Liver (tissue), 9 donors: ENCODE measurements around the gene STYX. TPM values are rescaled to one million over a fixed set of nuclear protein-coding genes. Genes with fewer than 3 reads are reported as not detected.
A peak's percentile ranks its signal among the peaks of the same experiment; 100 is the strongest.
"Not testable (repeated sequence)": the region's sequence is repeated elsewhere in the genome, so short reads cannot be mapped to it uniquely, and the experiment has no call there.

ENCODE experiments used
- DNase-seq: peaks from one replicate; pipeline ENCODE4 v3.0.0-alpha.2; 2017; ENCODE audit warnings: low spot score
- H3K27ac ChIP-seq, 2 donors: one replicate each; pipeline ENCODE4 v1.7.0; 2013; ENCODE audit warnings: inconsistent platforms in 2 of 2, low read length in 2 of 2, control low read depth in 1 of 2, low read depth in 1 of 2, mild to moderate bottlenecking in 1 of 2
- H3K27me3 ChIP-seq, 4 donors: one replicate each; pipeline versions ENCODE4 v1.6.1 to v1.7.0; 2013; ENCODE audit warnings: low read length in 3 of 4, inconsistent platforms in 1 of 4, mild to moderate bottlenecking in 1 of 4, moderate library complexity in 1 of 4; ENCODE audit not compliant: control insufficient read depth in 4 of 4, insufficient read depth in 4 of 4
- H3K36me3 ChIP-seq, 4 donors: one replicate each; pipeline versions ENCODE4 v1.6.1 to v1.7.0; 2013; ENCODE audit warnings: low read length in 3 of 4, mild to moderate bottlenecking in 3 of 4, low read depth in 1 of 4, moderate library complexity in 1 of 4; ENCODE audit not compliant: control insufficient read depth in 4 of 4, insufficient read depth in 3 of 4
- H3K4me1 ChIP-seq, 4 donors: one replicate each; pipeline versions ENCODE4 v1.6.1 to v1.7.0; 2013; ENCODE audit warnings: low read length in 3 of 4, mild to moderate bottlenecking in 3 of 4, moderate library complexity in 1 of 4; ENCODE audit not compliant: control insufficient read depth in 4 of 4, insufficient read depth in 4 of 4
- H3K4me3 ChIP-seq, 3 donors: one replicate each; pipeline versions ENCODE4 v1.6.1 to v1.7.0; 2013; ENCODE audit warnings: low read length in 3 of 3, control low read depth in 1 of 3, low read depth in 1 of 3, mild to moderate bottlenecking in 1 of 3
- H3K9ac ChIP-seq, 2 donors: one replicate each; pipeline ENCODE4 v1.7.0; 2013; ENCODE audit warnings: low read length in 2 of 2, mild to moderate bottlenecking in 2 of 2, moderate library complexity in 2 of 2, control low read depth in 1 of 2, low read depth in 1 of 2
- H3K9me3 ChIP-seq, 4 donors: one replicate each; pipeline versions ENCODE4 v1.6.1 to v1.7.0; 2013; ENCODE audit warnings: low read length in 3 of 4; ENCODE audit not compliant: control insufficient read depth in 4 of 4
- HNF4A ChIP-seq, 2 donors: conservative IDR thresholded peaks; 2 replicates each; pipeline ENCODE4 v1.6.1; 2016; ENCODE audit warnings: antibody characterized with exemption in 2 of 2, mild to moderate bottlenecking in 2 of 2
- HNF4G ChIP-seq: IDR thresholded peaks from 2 replicates; pipeline ENCODE4 v1.6.1; 2016; ENCODE audit warnings: antibody characterized with exemption
- JUND ChIP-seq, 2 donors: IDR thresholded peaks; 2 replicates each; pipeline ENCODE4 v1.6.1; 2016; ENCODE audit warnings: antibody characterized with exemption in 2 of 2
- MAX ChIP-seq: IDR thresholded peaks from 2 replicates; pipeline ENCODE4 v1.6.1; 2016; ENCODE audit warnings: antibody characterized with exemption
- RAD21 ChIP-seq, 2 donors: IDR thresholded peaks; 2 replicates each; pipeline ENCODE4 v1.6.1; 2016; ENCODE audit warnings: antibody characterized with exemption in 2 of 2, mild to moderate bottlenecking in 2 of 2
- RXRA ChIP-seq, 2 donors: IDR thresholded peaks; 2 replicates each; pipeline ENCODE4 v1.6.1; 2017 to 2018; ENCODE audit warnings: antibody characterized with exemption in 2 of 2, mild to moderate bottlenecking in 1 of 2
- SP1 ChIP-seq: IDR thresholded peaks from 2 replicates; pipeline ENCODE4 v1.6.1; 2018; ENCODE audit warnings: antibody characterized with exemption, mild to moderate bottlenecking
- TAF1 ChIP-seq: conservative IDR thresholded peaks from 2 replicates; pipeline ENCODE4 v1.6.1; 2016; ENCODE audit warnings: antibody characterized with exemption, mild to moderate bottlenecking
- YY1 ChIP-seq: IDR thresholded peaks from 2 replicates; pipeline ENCODE4 v1.6.1; 2016; ENCODE audit warnings: antibody characterized with exemption, mild to moderate bottlenecking
- WGBS: extraction: QIAGEN DNeasy Blood & Tissue Kit; methylation state at CpG from one replicate; pipeline ENCODE4 v1.1.7; 2013; 5-methylcytosine and 5-hydroxymethylcytosine counted together
- polyA plus RNA-seq, 2 donors: library from polyadenylated mRNA; stranded (reverse) in 1 of 2; unstranded in 1 of 2; fragments of 200-250 nt in 1 of 2; fragments of >200 nt in 1 of 2; fragmentation: Nextera tagmentation in 1 of 2; extraction: Ambion mirVana in 1 of 2; gene quantifications; one replicate each; pipeline versions ENCODE4 v1.2.1 to v1.2.3, GENCODE V29; 2013 to 2015
- total RNA-seq, 2 donors: library from RNA; depleted of rRNA; stranded (reverse); fragments of >200 nt; gene quantifications; one replicate each; pipeline ENCODE4 v1.2.3, GENCODE V29; 2014
- TF ChIP-seq, protein P1 (sequence below): IDR thresholded peaks from 2 replicates; pipeline ENCODE4 v1.6.1; 2016; ENCODE audit warnings: antibody characterized with exemption
- donor health status: healthy.
- donor health status: healthy.
- donor health status: healthy.
- donor health status: healthy.
- donor health status: healthy.

Gene STYX
- total and polyA plus RNA-seq, 4 donors = 5.9 to 21.2 (median 17.3) TPM

GRCh38 chr14:52723514-52724359 is 6.2 kb upstream of the STYX start:
- Histone ChIP-seq H3K4me1 (peaks cover 12 to 42% (median 32%) of the 10 kb centered on the region in 4 donors), H3K27me3 (no peaks in the 10 kb centered on the region), H3K4me3 (peak overlapping the region in 1 of 3 donors; percentile 32), H3K9me3 (no peaks in the 10 kb centered on the region), H3K36me3 (peaks cover 11 to 37% (median 29%) of the 10 kb centered on the region in 4 donors), H3K9ac (no peak overlapping the region), H3K27ac (peak overlapping the region; percentile 18 to 28)
- WGBS = 38% methylated on average over 4 of the region's 4 CpGs
- TF ChIP-seq HNF4A (conservative IDR thresholded peaks at IDR 0.05) (peak; percentile 61 to 87), MAX (no peak), TAF1 (no peak), RAD21 (IDR thresholded peaks at IDR 0.05) (no peak), HNF4G (peak; percentile 52), SP1 (peak; percentile 73), YY1 (peak; percentile 39), RXRA (IDR thresholded peaks at IDR 0.05) (peak; percentile 8 to 53)
- TF ChIP-seq, protein P1, sequence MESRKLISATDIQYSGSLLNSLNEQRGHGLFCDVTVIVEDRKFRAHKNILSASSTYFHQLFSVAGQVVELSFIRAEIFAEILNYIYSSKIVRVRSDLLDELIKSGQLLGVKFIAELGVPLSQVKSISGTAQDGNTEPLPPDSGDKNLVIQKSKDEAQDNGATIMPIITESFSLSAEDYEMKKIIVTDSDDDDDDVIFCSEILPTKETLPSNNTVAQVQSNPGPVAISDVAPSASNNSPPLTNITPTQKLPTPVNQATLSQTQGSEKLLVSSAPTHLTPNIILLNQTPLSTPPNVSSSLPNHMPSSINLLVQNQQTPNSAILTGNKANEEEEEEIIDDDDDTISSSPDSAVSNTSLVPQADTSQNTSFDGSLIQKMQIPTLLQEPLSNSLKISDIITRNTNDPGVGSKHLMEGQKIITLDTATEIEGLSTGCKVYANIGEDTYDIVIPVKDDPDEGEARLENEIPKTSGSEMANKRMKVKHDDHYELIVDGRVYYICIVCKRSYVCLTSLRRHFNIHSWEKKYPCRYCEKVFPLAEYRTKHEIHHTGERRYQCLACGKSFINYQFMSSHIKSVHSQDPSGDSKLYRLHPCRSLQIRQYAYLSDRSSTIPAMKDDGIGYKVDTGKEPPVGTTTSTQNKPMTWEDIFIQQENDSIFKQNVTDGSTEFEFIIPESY = no peak
- DNase-seq = no peak

GRCh38 chr14:52724360-52724644 is 5.7 kb upstream of the STYX start:
- DNase-seq = no peak
- Histone ChIP-seq H3K36me3 (peaks cover 11 to 37% (median 23%) of the 10 kb centered on the region in 4 donors), H3K27ac (peak overlapping the region in 1 of 2 donors; percentile 18), H3K4me1 (peaks cover 12 to 42% (median 32%) of the 10 kb centered on the region in 4 donors), H3K4me3 (peak overlapping the region in 1 of 3 donors; percentile 32), H3K9me3 (no peaks in the 10 kb centered on the region), H3K27me3 (no peaks in the 10 kb centered on the region), H3K9ac (no peak overlapping the region)
- TF ChIP-seq JUND (IDR thresholded peaks at IDR 0.05) (no peak), HNF4A (conservative IDR thresholded peaks at IDR 0.05) (no peak)

DNA sequence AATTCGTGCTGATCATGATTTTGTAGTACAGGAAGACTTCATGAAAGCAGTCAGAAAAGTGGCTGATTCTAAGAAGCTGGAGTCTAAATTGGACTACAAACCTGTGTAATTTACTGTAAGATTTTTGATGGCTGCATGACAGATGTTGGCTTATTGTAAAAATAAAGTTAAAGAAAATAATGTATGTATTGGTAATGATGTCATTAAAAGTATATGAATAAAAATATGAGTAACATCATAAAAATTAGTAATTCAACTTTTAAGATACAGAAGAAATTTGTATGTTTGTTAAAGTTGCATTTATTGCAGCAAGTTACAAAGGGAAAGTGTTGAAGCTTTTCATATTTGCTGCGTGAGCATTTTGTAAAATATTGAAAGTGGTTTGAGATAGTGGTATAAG is 2.5 kb upstream of the STYX start:
- 99% methylated on average over 2 of the region's 2 CpGs for whole genome bisulfite sequencing

DNA sequence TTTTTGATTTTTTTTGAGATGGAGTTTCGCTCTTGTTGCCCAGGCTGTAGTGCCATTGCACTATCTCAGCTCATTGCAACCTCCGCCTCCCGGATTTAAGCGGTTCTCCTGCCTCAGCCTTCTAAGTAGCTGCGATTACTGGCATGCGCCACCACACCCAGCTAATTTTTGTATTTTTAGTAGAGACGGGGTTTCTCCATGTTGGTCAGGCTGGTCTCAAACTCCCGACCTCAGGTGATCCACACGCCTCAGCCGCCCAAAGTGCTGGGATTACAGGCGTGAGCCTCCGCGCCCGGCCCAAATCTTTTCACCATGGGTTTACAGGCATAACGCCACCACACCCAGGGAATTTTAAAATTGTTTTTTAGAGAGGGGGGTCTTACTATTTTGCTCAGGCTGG is 931 bp upstream of the STYX start:
- H3K9me3 ChIP-seq, H3K4me3 ChIP-seq, H3K9ac ChIP-seq, DNase-seq, H3K27me3 ChIP-seq: not testable (repeated sequence)
- H3K36me3 ChIP-seq = peaks cover 8 to 24% (median 10%) of the 10 kb centered on the region in 4 donors
- peaks cover 12 to 32% (median 18%) of the 10 kb centered on the region in 4 donors for H3K4me1 ChIP-seq
- H3K27ac ChIP-seq = peak overlapping the region in 1 of 2 donors; percentile 7
- 96% methylated on average over 15 of the region's 15 CpGs for WGBS

More for the DNA sequence above, 2.5 kb upstream of the STYX start:
- H3K9ac ChIP-seq, H3K4me3 ChIP-seq, H3K9me3 ChIP-seq, H3K27ac ChIP-seq, H3K27me3 ChIP-seq, DNase-seq: not testable (repeated sequence)
- H3K36me3 ChIP-seq = peaks cover 6 to 25% (median 11%) of the 10 kb centered on the region in 4 donors
- peaks cover 12 to 41% (median 32%) of the 10 kb centered on the region in 4 donors for H3K4me1 ChIP-seq
